Loucy (cell line): Measurements from ENCODE around the gene NCBP2.

ENCODE experiments used
- H2AFZ ChIP-seq: fragments of 200-600 bp; sonication (generic); 2 replicates; pipeline ENCODE4 v1.6.0; 2016; ENCODE audit warnings: antibody characterized with exemption, mild to moderate bottlenecking, low read length, moderate library complexity
- H3F3A ChIP-seq: fragments of 200-600 bp; 2 replicates; pipeline ENCODE4 v1.6.0; 2016; ENCODE audit warnings: antibody characterized with exemption, low read depth, mild to moderate bottlenecking
- H3K27me3 ChIP-seq: fragments of 200-600 bp; sonication (generic); 2 replicates; pipeline ENCODE4 v1.6.1; 2014; ENCODE audit warnings: low read length, mild to moderate bottlenecking; ENCODE audit not compliant: insufficient read depth, poor library complexity, severe bottlenecking
- H3K36me3 ChIP-seq: fragments of 200-600 bp; sonication (generic); 2 replicates; pipeline ENCODE4 v1.6.1; 2016; ENCODE audit warnings: low read length; ENCODE audit not compliant: insufficient read depth
- H3K4me1 ChIP-seq: fragments of 200-600 bp; sonication (generic); 2 replicates; pipeline ENCODE4 v1.5.1; 2014; ENCODE audit warnings: low read length, mild to moderate bottlenecking; ENCODE audit not compliant: insufficient read depth, poor library complexity, severe bottlenecking
- H3K4me2 ChIP-seq: fragments of 200-600 bp; sonication (generic); 2 replicates; pipeline ENCODE4 v1.6.0; 2014; ENCODE audit warnings: antibody characterized with exemption, low read length, low read depth, mild to moderate bottlenecking; ENCODE audit not compliant: poor library complexity, severe bottlenecking
- H3K4me3 ChIP-seq: fragments of 200-600 bp; sonication (generic); 2 replicates; pipeline ENCODE4 v1.5.1; 2014; ENCODE audit warnings: low read length, mild to moderate bottlenecking, mixed read lengths; ENCODE audit not compliant: poor library complexity, severe bottlenecking
- H3K79me2 ChIP-seq: fragments of 200-600 bp; sonication (generic); 2 replicates; pipeline ENCODE4 v1.6.1; 2014; ENCODE audit warnings: low read length; ENCODE audit not compliant: insufficient read depth
- H3K9ac ChIP-seq: fragments of 200-600 bp; sonication (generic); 2 replicates; pipeline ENCODE4 v1.6.0; 2014; ENCODE audit warnings: mild to moderate bottlenecking, low read depth, low read length, moderate library complexity; ENCODE audit not compliant: poor library complexity, severe bottlenecking
- H3K9me2 ChIP-seq: fragments of 200-600 bp; sonication (generic); replicated peaks from 2 replicates; pipeline ENCODE4 v1.6.1; 2016; ENCODE audit warnings: low read depth, low read length, mixed read lengths
- H3K9me3 ChIP-seq: fragments of 200-600 bp; sonication (generic); 2 replicates; pipeline ENCODE4 v1.6.1; 2014; ENCODE audit warnings: mild to moderate bottlenecking, antibody characterized with exemption, low read length, low read depth; ENCODE audit not compliant: insufficient read depth
- H4K20me1 ChIP-seq: fragments of 200-600 bp; sonication (generic); 2 replicates; pipeline ENCODE4 v1.6.0; 2014; ENCODE audit warnings: antibody characterized with exemption, low read length, mild to moderate bottlenecking; ENCODE audit not compliant: insufficient read depth, poor library complexity, severe bottlenecking
- CTCF ChIP-seq: fragments of 200-600 bp; sonication (generic); conservative IDR thresholded peaks from 2 replicates; pipeline ENCODE4 v1.5.1; 2014; ENCODE audit warnings: mild to moderate bottlenecking, antibody characterized with exemption, low read length
- EZH2phosphoT487 ChIP-seq: fragments of 200-600 bp; IDR thresholded peaks from 2 replicates; pipeline ENCODE4 v1.6.1; 2018; ENCODE audit warnings: antibody characterized with exemption, mild to moderate bottlenecking, moderate library complexity, borderline replicate concordance

NCBP2 gene

GRCh38 chr3:196965804-196966173 is 23.5 kb upstream of the NCBP2 start:
- H3K27me3 ChIP-seq = no peaks in the 10 kb centered on the region
- 0 out of 2 replicates have a peak, but pooled peaks cover 7% of the 10 kb centered on the region for H3K79me2 ChIP-seq
- H3K36me3 ChIP-seq = no peaks in the 10 kb centered on the region
- peaks cover 3% of the 10 kb centered on the region for H3K4me1 ChIP-seq
- no peaks in the 10 kb centered on the region for H3K9me2 ChIP-seq
- H3K4me2 ChIP-seq = no peak overlapping the region
- no peaks in the 10 kb centered on the region for H4K20me1 ChIP-seq
- H3K9ac ChIP-seq = no peak overlapping the region
- H2AFZ ChIP-seq = no peak overlapping the region
- no peak overlapping the region for H3K4me3 ChIP-seq
- TF ChIP-seq CTCF = no peak
- no peak for TF ChIP-seq EZH2phosphoT487
- H3K9me3 ChIP-seq = no peaks in the 10 kb centered on the region
- no peaks in the 10 kb centered on the region for H3F3A ChIP-seq

DNA sequence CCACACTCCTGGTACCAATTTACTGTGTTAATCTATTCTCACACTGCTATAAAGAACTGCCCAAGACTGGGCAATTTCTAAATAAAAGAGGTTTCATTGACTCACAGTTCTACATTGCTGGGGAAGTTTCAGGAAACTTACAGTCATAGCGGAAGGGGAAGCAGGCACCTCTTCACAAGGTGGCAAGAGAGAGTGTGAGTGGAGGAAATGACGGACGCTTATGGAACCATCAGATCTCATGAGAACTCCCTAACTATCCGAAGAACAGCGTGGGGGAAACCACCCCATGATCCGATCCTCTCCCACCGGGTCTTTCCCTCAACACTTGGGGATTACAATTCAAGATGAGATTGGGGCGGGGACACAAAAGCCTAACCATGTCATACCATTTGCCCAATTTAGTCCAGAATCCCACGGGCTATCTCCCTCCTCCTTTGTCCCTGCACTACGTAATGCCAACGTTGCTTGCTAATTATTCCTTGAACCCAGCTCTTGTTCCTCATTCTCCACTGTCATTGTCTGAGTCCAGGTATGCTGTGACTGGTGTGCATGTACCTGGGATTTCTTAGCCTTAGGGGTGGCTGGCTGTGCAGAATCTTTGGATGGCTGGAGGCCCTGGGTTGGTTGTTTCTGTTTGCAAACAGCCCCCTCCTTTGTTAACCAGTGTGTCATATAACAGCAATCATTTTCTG is 22.9 kb upstream of the NCBP2 start:
- no peaks in the 10 kb centered on the region for H3K9me2 ChIP-seq
- H3K27me3 ChIP-seq = no peaks in the 10 kb centered on the region
- no peaks in the 10 kb centered on the region for H3K9me3 ChIP-seq
- no peak overlapping the region for H3K9ac ChIP-seq
- peaks cover 3% of the 10 kb centered on the region for H3K4me1 ChIP-seq
- H3K4me3 ChIP-seq = no peak overlapping the region
- TF ChIP-seq EZH2phosphoT487 = no peak
- no peak for TF ChIP-seq CTCF
- H2AFZ ChIP-seq = no peak overlapping the region
- 0 out of 2 replicates have a peak, but pooled peaks cover 7% of the 10 kb centered on the region for H3K79me2 ChIP-seq
- no peaks in the 10 kb centered on the region for H4K20me1 ChIP-seq
- H3F3A ChIP-seq = no peaks in the 10 kb centered on the region
- no peaks in the 10 kb centered on the region for H3K36me3 ChIP-seq
- H3K4me2 ChIP-seq = no peak overlapping the region

DNA sequence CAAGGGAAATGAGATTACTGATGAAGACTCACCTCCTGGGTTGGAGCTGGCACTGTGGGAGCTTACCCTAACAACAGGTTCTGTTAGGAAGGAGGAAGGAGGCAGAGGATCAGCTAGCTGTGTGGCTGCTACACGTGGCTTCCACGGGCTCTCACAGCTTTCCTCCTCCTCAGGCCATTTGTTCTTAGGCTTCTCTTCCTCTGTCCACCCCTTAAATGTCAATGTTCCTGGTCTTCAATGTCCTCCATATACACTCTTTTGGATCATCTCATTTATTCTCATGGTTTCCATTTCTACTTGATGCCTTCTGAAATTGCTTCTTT is 21.3 kb upstream of the NCBP2 start:
- Histone ChIP-seq H3K4me2 (no peak overlapping the region), H3K79me2 (0 out of 2 replicates have a peak, but pooled peaks cover 7% of the 10 kb centered on the region), H3K36me3 (no peaks in the 10 kb centered on the region), H3F3A (no peaks in the 10 kb centered on the region), H3K9ac (no peak overlapping the region), H2AFZ (no peak overlapping the region), H3K9me3 (no peaks in the 10 kb centered on the region), H4K20me1 (no peaks in the 10 kb centered on the region), H3K27me3 (no peaks in the 10 kb centered on the region), H3K4me3 (no peak overlapping the region), H3K4me1 (no peaks in the 10 kb centered on the region), H3K9me2 (no peaks in the 10 kb centered on the region)
- TF ChIP-seq EZH2phosphoT487 (no peak), CTCF (no peak)
